ENCODE results near the gene TMEM147.

Gene TMEM147

GRCh38 chr19:35519291-35519690 is 26.1 kb upstream of the TMEM147 start:
- no peak for DNase-seq (ENCODE audit: low spot score)

- DNase-seq (ENCODE audit: low spot score), result no peak
These were observed 24.2 kb upstream of the TMEM147 start for GRCh38 chr19:35521124-35521743.

- no peak for DNase-seq (ENCODE audit: low spot score)
These were observed 22.6 kb upstream of the TMEM147 start for GRCh38 chr19:35522745-35523327.

- no peak for DNase-seq (ENCODE audit: low spot score)
These were observed 21.1 kb upstream of the TMEM147 start for GRCh38 chr19:35524181-35524837.

GRCh38 chr19:35525873-35526272 is 19.6 kb upstream of the TMEM147 start:
- DNase-seq (ENCODE audit: low spot score), result no peak

- no peak for DNase-seq (ENCODE audit: low spot score)
These were observed 17.0 kb upstream of the TMEM147 start, which contains the start of gene SBSN for GRCh38 chr19:35528218-35529038. SBSN (minus strand) TSS chr19:35528311; CDS start chr19:35528281, 30 bp downstream.

DNA sequence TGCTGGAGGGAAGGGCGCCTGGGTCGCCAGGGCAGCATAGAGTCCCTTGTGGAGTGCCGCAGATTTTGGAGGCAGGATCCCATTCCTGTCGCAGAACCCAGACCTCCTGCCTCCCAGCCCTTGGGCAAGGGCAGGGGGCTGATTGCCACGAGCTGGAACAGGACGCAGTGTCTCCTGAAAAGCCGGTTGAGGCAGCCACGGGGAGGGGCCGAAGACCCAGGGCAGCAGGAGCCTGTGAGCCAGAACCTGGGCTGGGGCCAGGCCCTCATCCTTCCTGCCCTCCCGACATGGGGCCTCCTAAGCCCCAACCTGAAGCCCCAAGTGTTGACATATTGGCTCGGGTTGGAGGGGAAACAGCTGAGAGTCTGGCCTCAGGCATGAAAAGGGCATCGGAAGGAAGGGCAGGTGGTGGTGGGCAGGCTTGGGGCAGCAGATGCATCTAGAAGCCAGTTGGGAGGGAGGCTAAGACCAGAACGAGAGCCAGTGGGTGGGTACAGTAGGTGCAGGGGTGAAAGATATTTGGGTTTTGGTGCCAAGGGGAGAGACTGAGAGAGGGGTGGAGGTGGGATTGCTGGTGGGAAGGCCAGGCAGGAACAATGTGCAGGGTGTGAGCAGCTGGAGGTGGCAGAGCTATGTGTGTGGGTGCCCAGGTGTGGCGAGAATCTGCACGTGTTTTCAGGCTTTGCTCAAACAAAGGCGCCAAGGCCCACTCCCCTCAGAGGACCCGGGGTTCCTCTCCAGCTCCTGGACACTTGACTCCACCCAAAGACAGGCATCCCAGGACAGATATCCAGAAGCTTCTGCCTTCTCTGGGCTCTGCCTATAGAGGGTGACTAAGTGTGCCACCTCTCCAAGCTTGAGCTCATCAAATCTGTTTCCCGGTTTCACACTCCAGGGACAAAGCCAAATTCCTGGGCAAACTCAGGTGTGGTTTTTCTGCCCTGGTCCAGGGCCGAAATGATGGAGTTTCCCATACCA is 15.9 kb upstream of the TMEM147 start:
- DNase-seq (ENCODE audit: low spot score), result no peak

GRCh38 chr19:35531291-35531690 is 14.1 kb upstream of the TMEM147 start:
- no peak for DNase-seq (ENCODE audit: low spot score)

- DNase-seq (ENCODE audit: low spot score), result no peak
These were observed 12.1 kb upstream of the TMEM147 start, which contains the start of gene GAPDHS for GRCh38 chr19:35533201-35533821. GAPDHS (plus strand) TSS chr19:35533456; CDS start chr19:35533528, 72 bp downstream.

DNA sequence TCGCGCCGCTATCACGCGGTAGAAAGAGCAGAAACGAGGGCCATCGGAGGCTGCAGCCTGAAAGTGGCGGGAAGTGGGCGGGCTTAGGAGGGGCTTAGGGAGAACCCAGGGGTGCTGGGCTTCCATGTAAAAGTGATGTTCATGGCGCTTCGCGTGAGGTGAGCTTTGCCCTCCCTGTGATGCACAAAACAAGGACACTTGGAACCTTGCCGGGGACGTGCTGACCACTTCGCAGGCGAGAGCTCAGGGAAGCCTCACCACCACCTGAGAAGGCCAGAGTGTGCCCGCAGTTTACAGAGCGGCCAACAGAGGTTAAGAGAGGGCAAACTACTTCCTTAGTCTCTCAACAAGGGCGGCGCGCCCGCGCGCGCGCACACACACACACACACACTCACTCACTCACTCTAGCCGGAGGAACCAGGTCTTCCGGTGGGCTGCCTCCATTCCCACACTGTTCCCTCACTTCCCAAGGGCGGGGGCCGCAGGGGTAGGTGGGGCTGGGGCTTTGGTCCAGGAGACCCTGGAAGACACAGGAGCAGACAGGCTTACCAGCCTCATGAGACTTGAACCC is 11.5 kb upstream of the TMEM147 start:
- DNase-seq (ENCODE audit: low spot score), result no peak

DNA sequence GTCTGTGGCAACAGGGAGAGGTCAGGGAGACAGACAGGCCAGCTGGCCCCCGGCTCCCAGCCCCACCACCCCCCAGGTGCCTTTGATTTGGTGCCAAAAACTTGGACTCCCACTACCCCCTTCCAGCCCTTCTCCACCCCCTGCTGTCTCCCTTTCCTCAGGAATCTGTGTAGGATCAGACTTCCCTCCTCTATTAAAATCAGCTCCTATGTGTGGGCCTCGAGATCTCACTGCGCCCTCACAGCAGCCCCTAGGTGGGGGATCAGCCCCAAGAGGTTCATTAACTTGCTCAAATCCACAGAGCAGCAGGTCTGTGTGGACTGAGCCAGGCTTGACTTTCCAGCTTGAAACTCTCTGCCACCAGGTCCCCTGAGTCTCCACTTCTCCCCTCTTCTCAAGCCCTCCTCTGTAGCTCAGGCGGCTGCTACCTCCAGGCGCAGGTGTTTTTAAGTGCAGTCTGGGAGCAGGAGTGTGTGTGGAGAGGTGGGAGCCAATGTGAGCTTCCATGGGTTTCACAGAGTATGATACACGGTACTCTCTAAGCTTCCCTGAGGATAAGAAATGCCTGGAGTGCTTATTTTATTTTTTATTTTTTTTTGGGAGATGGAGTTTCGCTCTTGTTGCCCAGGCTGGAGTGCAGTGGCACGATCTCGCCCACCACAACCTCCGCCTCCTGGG is 10.5 kb upstream of the TMEM147 start:
- DNase-seq (ENCODE audit: low spot score), result no peak

DNA sequence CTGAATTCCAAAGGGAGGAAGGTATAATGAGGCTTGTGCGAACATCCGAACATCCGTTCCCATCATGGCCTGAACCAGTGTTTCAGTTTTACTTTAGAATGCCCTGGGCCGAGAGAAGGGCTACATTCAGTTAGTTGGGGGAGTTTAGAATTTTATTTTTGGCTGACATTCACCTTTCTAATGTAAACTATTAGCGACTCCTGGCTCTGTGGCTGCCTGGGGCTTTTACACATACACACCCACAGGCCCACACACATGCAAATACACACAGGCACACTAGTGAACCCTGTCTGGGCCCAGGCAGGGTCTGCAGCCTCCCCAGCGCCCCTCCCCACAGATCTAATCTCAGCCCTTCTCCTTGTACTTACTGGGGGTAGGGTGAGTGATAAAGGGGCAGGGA is 6.1 kb upstream of the TMEM147 start:
- no peak for DNase-seq (ENCODE audit: low spot score)

DNA sequence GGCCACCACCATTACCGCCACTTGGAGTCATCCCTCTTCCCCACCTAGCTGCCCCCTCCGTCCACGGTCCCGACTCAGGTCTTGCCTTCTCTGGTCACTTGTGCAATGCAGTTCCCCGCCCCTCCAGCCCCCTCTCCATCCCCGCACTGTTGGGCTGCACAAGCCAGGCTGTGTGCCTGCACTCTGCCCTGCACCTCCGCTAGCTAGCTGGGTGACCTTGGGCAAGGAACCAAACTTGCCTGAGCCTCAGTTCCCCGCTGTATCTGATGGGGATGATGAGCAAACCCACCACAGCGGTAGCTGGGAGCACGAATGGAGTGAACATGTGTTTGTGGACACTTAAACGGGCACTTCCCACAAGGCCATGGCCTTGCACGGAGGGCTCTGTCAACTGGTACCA is 5.6 kb upstream of the TMEM147 start:
- no peak for DNase-seq (ENCODE audit: low spot score)

- no peak for DNase-seq (ENCODE audit: low spot score)
These were observed 5.0 kb upstream of the TMEM147 start for GRCh38 chr19:35540356-35540927.

DNA sequence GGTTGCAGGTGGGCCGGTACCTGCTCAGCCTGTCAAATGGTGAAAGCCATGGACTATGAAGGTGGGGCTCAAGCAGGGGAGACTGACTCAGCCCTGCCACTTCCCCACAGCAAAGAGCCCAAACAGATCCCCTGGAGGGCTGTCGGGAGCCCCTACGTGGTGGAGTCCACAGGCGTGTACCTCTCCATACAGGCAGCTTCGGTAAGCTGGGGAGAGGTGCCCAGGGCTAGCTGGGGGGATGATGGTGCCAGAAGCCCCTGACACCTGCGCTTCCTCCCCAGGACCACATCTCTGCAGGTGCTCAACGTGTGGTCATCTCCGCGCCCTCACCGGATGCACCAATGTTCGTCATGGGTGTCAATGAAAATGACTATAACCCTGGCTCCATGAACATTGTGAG is 3.2 kb upstream of the TMEM147 start:
- no peak for DNase-seq (ENCODE audit: low spot score)

- no peak for DNase-seq (ENCODE audit: low spot score)
These were observed 1.9 kb upstream of the TMEM147 start for GRCh38 chr19:35543280-35544109.

DNA sequence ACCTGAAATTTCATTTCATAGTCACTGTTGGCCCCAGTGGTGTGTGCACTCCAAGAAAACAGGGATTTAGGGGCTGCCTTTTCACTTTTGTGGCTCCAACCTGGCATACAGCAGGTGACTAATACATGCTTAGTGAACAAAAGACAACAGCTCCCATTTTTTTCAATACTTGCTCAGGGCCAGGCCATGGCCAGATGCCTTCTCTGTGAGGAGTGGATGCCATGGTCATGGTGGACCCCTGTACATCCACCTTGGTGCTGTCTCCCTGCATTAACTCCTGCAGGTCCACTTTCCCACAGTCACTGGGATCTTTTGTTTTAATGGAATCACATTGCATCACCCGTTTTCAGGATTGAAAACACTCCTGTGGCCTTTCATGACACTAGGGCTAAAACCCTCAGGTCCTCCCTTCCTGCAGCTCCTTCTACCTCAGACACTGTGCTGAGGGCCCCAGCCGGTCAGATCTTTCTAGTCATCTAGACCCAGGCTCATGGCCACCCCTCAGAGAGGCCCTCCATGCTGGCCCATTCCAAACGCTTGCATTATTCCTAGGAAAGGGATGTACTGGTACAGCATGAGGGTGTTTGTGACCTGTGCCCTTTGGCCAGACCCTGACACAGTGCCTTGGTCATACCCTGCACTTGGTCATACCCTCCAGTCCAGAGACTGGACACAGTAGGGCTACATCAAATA is 1.2 kb upstream of the TMEM147 start:
- DNase-seq (ENCODE audit: low spot score), result no peak

DNA sequence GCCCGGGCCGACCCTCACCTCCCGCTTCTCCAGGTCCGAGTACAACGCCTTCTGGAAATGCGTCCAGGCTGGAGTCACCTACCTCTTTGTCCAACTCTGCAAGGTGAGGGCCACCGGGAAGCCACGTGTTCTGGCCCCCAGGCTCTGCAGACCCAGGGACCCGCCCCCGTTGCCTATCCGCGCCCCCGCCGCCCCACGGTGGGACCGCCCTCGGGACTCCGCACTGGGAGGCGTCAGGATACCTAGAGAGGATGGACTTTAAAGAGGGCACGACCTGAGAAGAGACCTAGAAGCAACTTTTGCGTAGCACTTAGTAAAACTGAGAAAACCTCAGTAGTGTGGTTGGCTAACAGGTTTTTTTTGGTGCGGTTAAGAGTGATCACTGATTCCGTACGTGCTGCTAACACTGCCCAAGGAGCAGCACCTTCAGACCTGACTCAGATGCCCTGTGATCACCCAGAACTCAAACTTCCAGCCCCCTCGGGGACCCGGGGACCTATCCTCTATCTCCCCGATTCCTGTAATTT is 492 bp downstream of the TMEM147 start:
- DNase-seq (ENCODE audit: low spot score), result no peak

All from left forelimb (tissue), 1 donor.